DMS53 treated with DMSO at 0.1 percent for 48 hours (cell line): ENCODE measurements around the gene CYLD.

Source experiments
- DNase-seq: peaks from one replicate; lab custom pipeline; 2025; ENCODE audit not compliant: unreplicated experiment; lab: John Stamatoyannopoulos, UW

Gene CYLD

DNA sequence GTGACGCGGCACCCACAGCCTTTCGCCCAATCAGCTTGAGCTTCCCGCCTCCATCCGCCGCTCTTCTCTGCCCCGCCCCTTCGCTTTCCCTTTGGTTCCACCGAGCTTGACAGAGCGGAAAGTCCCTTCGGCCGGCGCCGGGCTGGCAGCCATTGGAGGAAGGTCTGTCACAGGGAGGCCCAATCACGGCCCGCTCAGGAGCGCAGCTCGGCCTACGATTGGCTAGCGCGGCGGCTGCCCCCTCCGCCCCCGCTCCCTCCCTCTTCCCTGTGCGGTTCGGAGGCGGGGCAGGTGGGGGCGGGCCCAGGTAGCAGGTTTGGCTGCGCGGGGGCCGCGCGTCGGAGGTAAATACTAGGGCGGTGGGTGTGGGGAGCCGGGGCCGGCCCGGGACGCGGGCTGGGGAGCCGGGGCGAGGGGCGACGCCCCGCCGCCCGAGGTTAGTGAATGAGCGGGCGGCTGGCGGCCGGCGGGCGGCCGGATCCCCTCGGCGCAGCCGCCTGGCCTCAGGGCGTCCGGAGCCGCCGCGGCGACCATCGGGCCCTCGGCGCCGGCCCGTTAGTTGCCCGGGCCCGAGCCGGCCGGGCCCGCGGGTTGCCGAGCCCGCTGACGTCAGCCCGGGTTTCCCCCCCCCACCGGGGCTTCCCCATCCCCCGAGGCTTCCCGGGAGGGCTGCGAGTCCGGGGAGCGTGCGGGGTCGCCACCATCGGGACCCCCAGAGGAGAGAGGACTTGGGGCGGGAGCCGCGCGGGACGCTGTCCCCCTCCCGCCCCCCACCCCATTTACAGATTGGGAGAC lies at the start of gene CYLD:
Gene CYLD (plus strand): TSS at position 306 of the 795 bp plus-strand sequence. CDS start 7,613 bp downstream, outside the sequence.
- peak; percentile 98 for DNase-seq

- DNase-seq, result no peak
Measured at GRCh38 chr16:50692644-50692998, 49.3 kb upstream of the CYLD start.

DNA sequence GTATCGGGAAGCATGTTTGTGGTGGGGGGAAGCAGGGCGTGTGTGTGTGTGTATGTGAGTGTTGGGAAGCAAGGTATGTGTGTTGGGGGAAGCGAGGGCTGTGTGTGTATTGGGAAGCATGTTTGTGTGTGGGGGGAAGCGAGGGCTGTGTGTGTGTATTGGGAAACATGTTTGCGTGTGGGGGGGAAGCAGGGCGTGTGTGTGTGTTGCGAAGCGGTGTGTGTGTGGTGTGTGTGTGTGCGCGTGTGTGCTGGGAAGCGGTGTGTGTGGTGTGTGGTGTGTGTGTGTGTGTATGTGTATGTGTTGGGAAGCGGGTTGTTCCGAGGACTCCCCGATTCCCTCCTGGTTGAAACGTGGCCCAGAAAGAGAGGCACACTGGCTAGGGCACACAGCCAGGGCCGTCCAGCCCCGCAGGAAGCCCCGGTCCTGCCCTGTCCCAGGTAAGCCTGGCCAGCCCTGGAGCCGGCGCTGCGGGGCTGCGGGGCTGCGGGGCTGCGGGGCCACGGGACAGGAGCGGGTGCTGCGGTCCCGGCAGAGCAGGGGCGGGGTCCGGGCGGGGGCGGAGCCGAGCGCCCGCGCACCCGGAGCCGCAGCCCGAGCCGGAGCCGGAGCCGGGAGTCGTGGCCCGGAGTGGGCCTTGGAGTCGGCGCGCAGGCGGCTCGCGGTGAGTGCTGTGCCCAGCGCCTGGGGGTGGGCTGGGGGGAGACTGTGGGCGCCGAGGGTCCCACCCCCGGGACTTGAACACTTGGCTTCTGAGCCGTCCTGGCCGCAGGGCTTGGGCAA lies 48.7 kb upstream of the CYLD start, which contains the start of gene NOD2:
Gene NOD2 (plus strand): TSS at position 608 of the 783 bp plus-strand sequence. CDS start 5,890 bp downstream, outside the sequence.
- DNase-seq, result no peak

DNA sequence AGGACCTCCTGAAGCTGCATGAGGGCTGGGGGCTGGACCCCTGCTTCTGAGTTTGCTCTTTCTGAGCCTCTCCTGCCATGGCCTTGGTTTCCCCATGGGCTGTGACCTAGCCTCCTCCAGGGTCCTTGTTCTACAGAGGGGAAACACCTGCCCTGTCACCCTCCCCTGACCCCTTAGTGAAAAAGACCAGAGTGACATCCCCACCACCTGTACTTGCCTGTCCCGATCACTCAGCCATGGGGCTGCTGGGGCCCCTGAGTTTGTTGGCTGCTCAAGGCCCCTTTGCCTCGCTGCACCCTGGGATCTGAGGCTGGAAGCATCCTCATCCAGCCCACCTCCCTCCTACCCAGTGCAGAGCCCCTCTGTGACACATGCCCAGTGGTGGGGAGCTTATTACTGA lies 47.7 kb upstream of the CYLD start:
- no peak for DNase-seq

GRCh38 chr16:50695017-50696000 lies 46.6 kb upstream of the CYLD start:
- DNase-seq, result no peak

DNA sequence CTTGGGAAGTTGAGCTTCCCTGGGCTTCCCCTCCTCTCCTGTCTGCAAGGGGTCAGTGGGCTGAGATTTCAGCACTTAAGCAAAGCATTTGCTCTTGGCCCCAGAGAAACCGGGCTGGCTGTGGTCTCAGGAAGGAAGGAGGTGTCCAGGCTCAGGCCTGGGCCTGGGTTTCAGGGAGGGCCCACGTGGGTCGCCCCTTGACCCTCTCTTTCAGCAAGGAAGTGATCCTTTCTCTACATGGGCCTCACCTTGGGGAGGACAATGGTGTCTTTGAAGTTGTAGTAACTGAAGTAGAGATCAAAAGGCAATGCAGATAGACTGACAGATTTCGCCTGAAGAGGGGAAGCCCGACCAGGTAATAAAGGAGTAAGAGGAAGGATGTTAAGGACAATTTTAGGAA lies 45.8 kb upstream of the CYLD start:
- no peak for DNase-seq

DNA sequence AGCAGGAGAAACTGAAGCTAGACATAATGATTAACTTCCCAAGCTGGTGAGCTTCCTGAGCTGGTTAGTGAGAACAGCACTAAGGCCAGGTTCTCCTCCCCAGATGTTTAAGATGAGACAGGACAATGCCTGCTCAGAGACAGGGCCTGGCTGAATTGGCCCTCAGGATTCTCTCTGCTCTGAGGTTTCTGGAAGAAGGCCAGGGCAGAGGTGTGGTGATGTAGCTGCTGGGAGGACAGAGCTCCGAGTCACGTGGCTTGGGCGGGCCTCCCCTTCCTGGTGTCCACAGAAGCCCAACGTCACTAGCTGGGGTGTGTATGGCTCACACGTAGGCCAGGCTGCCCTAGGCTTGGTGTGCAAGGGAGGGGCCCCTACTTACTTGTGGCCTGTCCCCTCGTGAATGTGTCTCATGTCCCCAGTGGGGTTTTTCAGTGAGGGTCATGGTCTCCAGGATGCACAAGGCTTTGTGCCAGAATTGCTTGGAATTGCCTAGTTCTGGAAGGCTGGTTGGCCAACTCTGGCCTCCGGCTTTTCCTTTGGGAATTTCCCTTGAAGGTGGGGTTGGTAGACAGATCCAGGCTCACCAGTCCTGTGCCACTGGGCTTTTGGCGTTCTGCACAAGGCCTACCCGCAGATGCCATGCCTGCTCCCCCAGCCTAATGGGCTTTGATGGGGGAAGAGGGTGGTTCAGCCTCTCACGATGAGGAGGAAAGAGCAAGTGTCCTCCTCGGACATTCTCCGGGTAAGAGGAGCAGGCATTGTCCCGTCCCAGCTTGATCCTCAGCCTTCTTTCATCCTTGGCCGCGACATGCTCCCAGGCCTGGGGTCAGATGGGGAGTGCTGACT lies 45.1 kb upstream of the CYLD start:
- no peak for DNase-seq

GRCh38 chr16:50697421-50697715 lies 44.5 kb upstream of the CYLD start:
- DNase-seq, result no peak

- peak; percentile 16 for DNase-seq
Measured at GRCh38 chr16:50697881-50698767, 43.8 kb upstream of the CYLD start.

DNA sequence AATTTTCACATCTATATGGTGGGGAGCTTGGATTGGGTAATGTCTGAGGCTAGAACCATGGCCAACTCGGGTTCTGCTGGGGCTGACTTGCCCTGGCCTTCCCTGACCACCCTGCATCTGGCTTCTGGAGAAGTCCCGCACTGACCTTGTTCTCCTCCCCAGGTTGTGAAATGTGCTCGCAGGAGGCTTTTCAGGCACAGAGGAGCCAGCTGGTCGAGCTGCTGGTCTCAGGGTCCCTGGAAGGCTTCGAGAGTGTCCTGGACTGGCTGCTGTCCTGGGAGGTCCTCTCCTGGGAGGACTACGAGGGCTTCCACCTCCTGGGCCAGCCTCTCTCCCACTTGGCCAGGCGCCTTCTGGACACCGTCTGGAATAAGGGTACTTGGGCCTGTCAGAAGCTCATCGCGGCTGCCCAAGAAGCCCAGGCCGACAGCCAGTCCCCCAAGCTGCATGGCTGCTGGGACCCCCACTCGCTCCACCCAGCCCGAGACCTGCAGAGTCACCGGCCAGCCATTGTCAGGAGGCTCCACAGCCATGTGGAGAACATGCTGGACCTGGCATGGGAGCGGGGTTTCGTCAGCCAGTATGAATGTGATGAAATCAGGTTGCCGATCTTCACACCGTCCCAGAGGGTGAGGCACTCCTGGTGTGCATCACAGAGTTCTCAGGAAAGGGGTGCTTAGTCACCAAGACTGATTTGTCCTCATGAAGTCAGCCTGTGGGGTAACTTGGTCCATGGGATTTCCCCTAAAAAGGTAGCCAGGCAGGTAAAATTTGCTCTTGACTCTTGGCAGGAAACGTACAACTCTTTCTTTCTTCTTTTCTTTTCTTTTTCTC lies 42.3 kb upstream of the CYLD start:
- no peak for DNase-seq

GRCh38 chr16:50702725-50703124 lies 39.2 kb upstream of the CYLD start:
- no peak for DNase-seq

GRCh38 chr16:50704245-50704644 lies 37.6 kb upstream of the CYLD start:
- no peak for DNase-seq

DNA sequence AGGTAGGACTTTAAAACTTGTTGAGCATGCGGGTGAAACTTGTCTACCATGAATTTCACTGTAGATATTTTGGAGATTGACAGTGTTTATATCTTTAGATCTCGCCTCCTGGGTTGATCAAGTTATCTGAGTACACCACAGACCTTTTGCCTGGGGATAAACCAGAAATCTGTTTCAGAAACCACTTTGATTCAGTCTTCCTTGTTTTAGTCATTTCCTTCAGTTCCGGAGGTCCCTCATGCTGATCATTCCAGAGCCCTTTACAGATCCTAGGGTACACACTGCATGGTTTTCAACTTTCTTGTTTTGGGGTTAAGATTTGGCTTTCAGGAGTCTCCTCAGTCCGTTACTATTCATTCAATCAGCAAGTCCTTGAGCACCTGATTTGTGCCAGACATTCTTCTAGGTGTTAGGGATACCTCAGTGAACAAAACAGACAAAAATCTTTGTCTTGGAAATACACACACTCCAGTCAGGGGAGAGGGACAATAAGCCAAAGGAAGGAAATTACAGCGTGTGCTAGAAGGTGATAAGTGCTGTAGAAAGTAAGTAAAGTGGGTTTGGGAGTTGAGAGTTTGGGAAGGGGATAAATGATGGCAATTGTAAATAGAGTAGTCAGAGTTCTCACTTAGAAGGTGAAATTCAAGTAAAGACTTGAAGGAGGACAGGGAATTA lies 36.3 kb upstream of the CYLD start:
- no peak for DNase-seq

GRCh38 chr16:50706250-50706649 lies 35.6 kb upstream of the CYLD start:
- no peak for DNase-seq

GRCh38 chr16:50708373-50709060 lies 33.4 kb upstream of the CYLD start:
- no peak for DNase-seq

- DNase-seq, result no peak
Measured at GRCh38 chr16:50709061-50709684, 32.7 kb upstream of the CYLD start.

- no peak for DNase-seq
Measured at GRCh38 chr16:50709980-50710379, 31.9 kb upstream of the CYLD start.
